Measurements from ENCODE around the gene VN1R5. TPM values are rescaled to one million over a fixed set of nuclear protein-coding genes. Genes with fewer than 3 reads are reported as not detected.

Gene VN1R5
- total and polyA plus RNA-seq, 9 of the 15 experiments (the other 6 are each of a cell fraction or from before 2014, with no cell fraction given), result not detected

- TF ChIP-seq ZBTB2 (IDR thresholded peaks at IDR 0.05), result no peak
- no peak for TF ChIP-seq HES1 (IDR thresholded peaks at IDR 0.05; ENCODE audit: low read depth)
- no peak for TF ChIP-seq ZNF830 (CRISPR knock-in tag; IDR thresholded peaks at IDR 0.05)
- TF ChIP-seq DPF2 (IDR thresholded peaks at IDR 0.05), result peak; percentile 10; the same call in 1 of the 2 replicates
- TF ChIP-seq ZBTB9 (CRISPR knock-in tag; IDR thresholded peaks at IDR 0.05), result no peak
- no peak for TF ChIP-seq ETV5 (CRISPR knock-in tag; IDR thresholded peaks at IDR 0.05; ENCODE audit: low read depth)
- no peak for TF ChIP-seq BRD4 (IDR thresholded peaks at IDR 0.05)
- TF ChIP-seq HDAC1 (IDR thresholded peaks at IDR 0.05), result peak in 1 of 2 experiments; percentile 36; a peak in 1 of 4 replicates
- no peak for TF ChIP-seq HOXB6 (CRISPR knock-in tag; IDR thresholded peaks at IDR 0.05; ENCODE audit: borderline replicate concordance)
- TF ChIP-seq PTTG1 (tag; IDR thresholded peaks at IDR 0.05; ENCODE audit: low read depth), result no peak
- TF ChIP-seq ZNF695 (CRISPR knock-in tag; IDR thresholded peaks at IDR 0.05), result no peak
- TF ChIP-seq CBFA2T3 (IDR thresholded peaks at IDR 0.05), result peak; percentile 63
- no peak for TF ChIP-seq ZNF217 (CRISPR knock-in tag; IDR thresholded peaks at IDR 0.05)
- no peak for TF ChIP-seq REST (IDR thresholded peaks at IDR 0.05; ENCODE audit: borderline replicate concordance)
- no peak for TF ChIP-seq REST (CRISPR knock-in tag; IDR thresholded peaks at IDR 0.05; ENCODE audit: low read depth)
- no peak for TF ChIP-seq SNRNP70 (optimal IDR thresholded peaks at IDR 0.05; ENCODE audit: low read depth, low read length)
- TF ChIP-seq C11orf30 (IDR thresholded peaks at IDR 0.05; ENCODE audit: low read depth), result no peak
- no peak for TF ChIP-seq ARNT (IDR thresholded peaks at IDR 0.05)
- no peak for TF ChIP-seq SNIP1 (IDR thresholded peaks at IDR 0.05; ENCODE audit: low read depth)
These were observed 46.5 kb upstream of the VN1R5 start (continued) for GRCh38 chr1:247209396-247209795.

All from K562 (cell line).